IMR-90 (cell line): ENCODE data around the gene MRPS5. TPM values are rescaled to one million over a fixed set of nuclear protein-coding genes. Genes with fewer than 3 reads are reported as not detected.
A peak's percentile ranks its signal among the peaks of the same experiment; 100 is the strongest.

Experiments
- ATAC-seq: fragments of 200-7000 bp; cut with Tn5 transposase; 2 replicates; pipeline ENCODE4 v1.9.1; 2020; ENCODE audit warnings: low read depth, mild to moderate bottlenecking, moderate library complexity
- BruUV-seq: library from RNA; stranded (reverse); fragments of 400-500 nt; replicated peaks from 2 replicates; lab custom pipeline; 2021; lab: Mats Ljungman, UMichigan
- CTCF ChIA-PET: fragments of 300-600 bp; formaldehyde crosslinking; extraction: SDS; loops from one replicate; lab custom pipeline; 2021; ENCODE audit warnings: antibody characterized with exemption; lab: Yijun Ruan, JAX
- POLR2A ChIA-PET: fragments of 300-600 bp; sonication (Branson Sonifier 250); formaldehyde crosslinking; loops from one replicate; lab custom pipeline; 2022; ENCODE audit warnings: antibody characterized with exemption; ENCODE audit not compliant: unreplicated experiment; lab: Charles Lee
- DNase-seq: peaks from one replicate; pipeline ENCODE4 v3.0.0; 2013
- H2AFZ ChIP-seq: replicated peaks from 2 replicates; pipeline ENCODE3; 2013; ENCODE audit warnings: low read length, mild to moderate bottlenecking; ENCODE audit not compliant: poor library complexity
- H2AK5ac ChIP-seq: 2 replicates; pipeline ENCODE4 v1.6.1; 2013; ENCODE audit warnings: low read depth, low read length, inconsistent platforms
- H2AK9ac ChIP-seq: replicated peaks from 2 replicates; pipeline ENCODE3; 2013; ENCODE audit warnings: mild to moderate bottlenecking, low read depth, low read length, moderate library complexity; ENCODE audit not compliant: poor library complexity
- H2BK120ac ChIP-seq: 2 replicates; pipeline ENCODE4 v1.6.1; 2013; ENCODE audit warnings: low read depth, low read length, inconsistent platforms
- H2BK15ac ChIP-seq: 3 replicates; pipeline ENCODE4 v1.6.1; 2013; ENCODE audit warnings: low read depth, low read length, inconsistent platforms
- H2BK20ac ChIP-seq: 2 replicates; pipeline ENCODE4 v1.6.1; 2013; ENCODE audit warnings: low read depth, mild to moderate bottlenecking, inconsistent platforms, low read length, moderate library complexity
- H2BK5ac ChIP-seq: 2 replicates; pipeline ENCODE4 v1.6.1; 2013; ENCODE audit warnings: mild to moderate bottlenecking, low read depth, low read length, inconsistent platforms; ENCODE audit not compliant: poor library complexity, severe bottlenecking
- H3K14ac ChIP-seq: replicated peaks from 2 replicates; pipeline ENCODE4 v1.6.1; 2013; ENCODE audit warnings: low read depth, low read length, inconsistent platforms
- H3K18ac ChIP-seq: 2 replicates; pipeline ENCODE4 v1.6.1; 2013; ENCODE audit warnings: low read depth, low read length, control low read depth
- H3K23ac ChIP-seq: 2 replicates; pipeline ENCODE4 v1.6.1; 2013; ENCODE audit warnings: low read depth, low read length, inconsistent platforms
- H3K27ac ChIP-seq: 2 replicates; pipeline ENCODE4 v1.5.1; 2013; ENCODE audit warnings: mild to moderate bottlenecking, control low read depth, low read length; ENCODE audit not compliant: insufficient read depth
- H3K27me3 ChIP-seq: 2 replicates; pipeline ENCODE4 v1.6.1; 2013; ENCODE audit warnings: low read length; ENCODE audit not compliant: control insufficient read depth, insufficient read depth
- H3K36me3 ChIP-seq: 2 replicates; pipeline ENCODE4 v1.6.1; 2013; ENCODE audit warnings: low read length, mixed read lengths; ENCODE audit not compliant: control insufficient read depth, insufficient read depth
- H3K4ac ChIP-seq: 2 replicates; pipeline ENCODE4 v1.6.1; 2013; ENCODE audit warnings: low read depth, low read length, inconsistent platforms
- H3K4me1 ChIP-seq: 2 replicates; pipeline ENCODE4 v1.6.1; 2013; ENCODE audit warnings: low read length, mixed read lengths; ENCODE audit not compliant: control insufficient read depth, insufficient read depth
- H3K4me2 ChIP-seq: 2 replicates; pipeline ENCODE4 v1.6.1; 2013; ENCODE audit warnings: low read depth, mild to moderate bottlenecking, control low read depth, low read length, moderate library complexity
- H3K4me3 ChIP-seq: 2 replicates; pipeline ENCODE4 v1.5.1; 2013; ENCODE audit warnings: low read depth, mild to moderate bottlenecking, control low read depth, low read length, moderate library complexity; ENCODE audit not compliant: insufficient read depth
- H3K56ac ChIP-seq: 2 replicates; pipeline ENCODE4 v1.6.1; 2013; ENCODE audit warnings: low read length, inconsistent platforms; ENCODE audit not compliant: insufficient read depth; ENCODE audit errors: extremely low read depth
- H3K79me1 ChIP-seq, 2 experiments: 2 replicates each; pipeline ENCODE4 v1.6.1; 2013; ENCODE audit warnings: low read length in 2 of 2, inconsistent platforms in 1 of 2, low read depth in 1 of 2
- H3K9ac ChIP-seq: 2 replicates; pipeline ENCODE4 v1.6.1; 2013; ENCODE audit warnings: low read depth, low read length, control low read depth
- H3K9me1 ChIP-seq: 2 replicates; pipeline ENCODE4 v1.6.1; 2013; ENCODE audit warnings: low read length, inconsistent platforms; ENCODE audit not compliant: insufficient read depth
- H3K9me3 ChIP-seq: 2 replicates; pipeline ENCODE4 v1.6.1; 2013; ENCODE audit warnings: low read length; ENCODE audit not compliant: control insufficient read depth, insufficient read depth
- H4K20me1 ChIP-seq: 2 replicates; pipeline ENCODE4 v1.6.1; 2013; ENCODE audit warnings: low read length, inconsistent platforms; ENCODE audit not compliant: insufficient read depth
- H4K5ac ChIP-seq: 2 replicates; pipeline ENCODE4 v1.6.1; 2013; ENCODE audit warnings: mild to moderate bottlenecking, low read depth, low read length, control low read depth
- H4K8ac ChIP-seq, 2 experiments: 2 replicates each; pipeline ENCODE4 v1.6.1; 2013; ENCODE audit warnings: low read depth in 2 of 2, low read length in 2 of 2, control low read depth in 1 of 2, inconsistent platforms in 1 of 2
- H4K91ac ChIP-seq: 2 replicates; pipeline ENCODE4 v1.6.1; 2013; ENCODE audit warnings: low read depth, low read length, inconsistent platforms; ENCODE audit not compliant: insufficient read depth
- POLR2A ChIP-seq: IDR thresholded peaks from 2 replicates; pipeline ENCODE4 v1.6.1; 2012; ENCODE audit warnings: mild to moderate bottlenecking, low read depth, low read length
- RFX5 ChIP-seq: IDR thresholded peaks from 2 replicates; pipeline ENCODE4 v1.8.0; 2012; ENCODE audit warnings: low read depth, mild to moderate bottlenecking, low read length, moderate library complexity
- WGBS, 2 experiments: methylation state at CpG; one replicate each; pipeline versions ENCODE4 v1.1.5 to v1.1.7; 2013; ENCODE audit warnings: missing lambda C conversion rate in 2 of 2; ENCODE audit not compliant: insufficient read length in 1 of 2; ENCODE audit errors: extremely low coverage in 2 of 2; 5-methylcytosine and 5-hydroxymethylcytosine counted together
- dilution Hi-C: fragments of 300-500 bp; cut with HindIII; formaldehyde crosslinking; loops from one replicate; pipeline ENCODE4 v1.14.3; 2018; ENCODE audit warnings: low sequenced_read_pairs; ENCODE audit not compliant: unreplicated experiment
- in situ Hi-C: fragments of 300-500 bp; cut with MboI; formaldehyde crosslinking; loops from 3 replicates; pipeline ENCODE4 v1.14.3; 2019; ENCODE audit warnings: low sequenced_read_pairs, inconsistent platforms, mixed read lengths
- intact Hi-C: fragments of 100-400 bp; cut with micrococcal nuclease; formaldehyde crosslinking; loops from 2 replicates; pipeline ENCODE4 v1.10.0; 2022
- polyA plus RNA-seq, 3 experiments: library from polyadenylated mRNA; depleted of rRNA; stranded (reverse); fragments of >200 nt; gene quantifications; 2 replicates each; pipeline ENCODE4 v1.2.3, GENCODE V29; 2012; ENCODE audit warnings: low replicate concordance in 1 of 3
- total RNA-seq: library from RNA; depleted of rRNA; stranded (reverse); fragments of >200 nt; gene quantifications from 2 replicates; pipeline ENCODE4 v1.2.3, GENCODE V29; 2012

MRPS5 gene
- total and polyA plus RNA-seq, 2 of the 4 experiments (the other 2 are of a cell fraction) = 27.6 to 44.1 TPM

DNA sequence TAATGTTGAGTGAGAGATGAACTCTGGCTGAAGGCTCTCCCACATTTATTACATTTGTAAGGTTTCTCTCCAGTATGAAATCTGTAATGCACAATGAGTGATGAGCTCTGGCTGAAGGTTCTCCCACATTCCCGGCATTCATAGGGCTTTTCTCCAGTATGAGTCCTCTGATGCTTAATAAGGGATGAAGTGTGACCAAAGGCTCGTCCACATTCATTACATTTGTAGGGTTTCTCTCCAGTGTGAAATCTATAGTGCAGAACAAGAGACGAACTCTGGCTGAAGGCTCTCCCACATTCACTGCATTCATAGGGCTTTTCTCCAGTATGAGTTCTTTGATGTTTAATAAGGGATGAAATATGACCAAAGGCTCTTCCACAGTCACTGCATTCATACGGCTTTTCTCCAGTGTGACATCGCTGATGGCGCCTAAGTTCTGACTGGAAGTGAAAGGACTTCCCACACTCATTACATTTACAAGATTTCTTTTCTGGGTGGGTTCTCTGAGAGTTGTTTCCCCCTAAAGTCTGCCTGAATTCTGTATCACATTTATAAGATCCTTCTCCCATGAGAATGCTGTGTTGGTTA, 27.9 kb upstream of the MRPS5 start:
- Histone ChIP-seq H4K20me1 (no peaks in the 10 kb centered on the region), H2BK20ac (no peak overlapping the region), H2BK5ac (no peak overlapping the region), H3K9ac (no peak overlapping the region), H3K18ac (no peak overlapping the region), H4K5ac (no peak overlapping the region), H3K14ac (no peak overlapping the region), H3K4me2 (no peak overlapping the region), H3K4me1 (no peaks in the 10 kb centered on the region), H4K91ac (no peak overlapping the region), H2BK15ac (no peak overlapping the region), H2BK120ac (no peak overlapping the region), H3K4ac (no peak overlapping the region), H2AK9ac (no peak overlapping the region), H3K9me1 (no peaks in the 10 kb centered on the region), H3K36me3 (peaks cover 52% of the 10 kb centered on the region), H3K79me1 (no peaks in the 10 kb centered on the region; a peak in 1 of 4 replicates), H3K27me3 (no peaks in the 10 kb centered on the region), H4K8ac (no peak overlapping the region), H2AK5ac (no peak overlapping the region), H3K9me3 (peaks cover 85% of the 10 kb centered on the region), H3K23ac (no peak overlapping the region), H3K27ac (no peak overlapping the region), H3K56ac (no peak overlapping the region), H2AFZ (no peak overlapping the region), H3K4me3 (no peak overlapping the region)
- ChIA-PET CTCF (interaction anchor here (1.1 kb wide), 1 partner anchor 64 kb away, joined by 3 read pairs; no protein-coding TSS in a partner anchor), POLR2A (no interaction called here)
- in situ Hi-C loops = no loop called here
- DNase-seq = no peak
- TF ChIP-seq RFX5 (no peak), POLR2A (no peak)
- no CpG with 5 or more reads among the region's 6 CpGs for WGBS, 2 experiments
- BruUV-seq = TSS peak; percentile 36
- intact Hi-C loops = no loop called here
- no peak for ATAC-seq
- dilution Hi-C loops = no loop called here
